Upper lobe of left lung (tissue), 4 donors: ENCODE results near the gene C19orf38.

ENCODE experiments used
- CTCF ChIP-seq, 6 experiments: fragments of 450-650 bp in 4 of 6; fragments of 200-600 bp in 2 of 6; sonication (generic) in 2 of 6; IDR thresholded peaks; one replicate each; pipeline ENCODE4 v1.5.1; 2016 to 2019; ENCODE audit warnings: antibody characterized with exemption in 6 of 6
- EP300 ChIP-seq, 4 donors: sonication (generic); formaldehyde crosslinking; IDR thresholded peaks; one replicate each; pipeline ENCODE4 v1.5.1; 2017; ENCODE audit warnings: antibody characterized with exemption in 4 of 4, control low read depth in 2 of 4

- no peak for TF ChIP-seq CTCF (IDR thresholded peaks at IDR 0.05)
- no peak for TF ChIP-seq EP300 (IDR thresholded peaks at IDR 0.05)
These were observed 47.7 kb downstream of the C19orf38 start for GRCh38 chr19:10895920-10896319.
